PC-3 (cell line): ENCODE data around the gene GPC1.

Source experiments
- EZH2 ChIP-seq: fragments of 300-600 bp; sonication (generic); IDR thresholded peaks from one replicate; pipeline ENCODE4 v1.6.1; 2017; ENCODE audit warnings: antibody characterized with exemption, mild to moderate bottlenecking, low read length; ENCODE audit not compliant: unreplicated experiment
- EZH2phosphoT487 ChIP-seq: fragments of 300-600 bp; sonication (generic); IDR thresholded peaks from 2 replicates; pipeline ENCODE4 v1.6.1; 2018; ENCODE audit warnings: mild to moderate bottlenecking, antibody characterized with exemption, low read length, borderline replicate concordance
- TF ChIP-seq, protein P1 (sequence below): fragments of 300-600 bp; sonication (generic); conservative IDR thresholded peaks from 2 replicates; pipeline ENCODE4 v1.5.1; 2017; ENCODE audit warnings: antibody characterized with exemption, low read depth, mild to moderate bottlenecking, low read length

DNA sequence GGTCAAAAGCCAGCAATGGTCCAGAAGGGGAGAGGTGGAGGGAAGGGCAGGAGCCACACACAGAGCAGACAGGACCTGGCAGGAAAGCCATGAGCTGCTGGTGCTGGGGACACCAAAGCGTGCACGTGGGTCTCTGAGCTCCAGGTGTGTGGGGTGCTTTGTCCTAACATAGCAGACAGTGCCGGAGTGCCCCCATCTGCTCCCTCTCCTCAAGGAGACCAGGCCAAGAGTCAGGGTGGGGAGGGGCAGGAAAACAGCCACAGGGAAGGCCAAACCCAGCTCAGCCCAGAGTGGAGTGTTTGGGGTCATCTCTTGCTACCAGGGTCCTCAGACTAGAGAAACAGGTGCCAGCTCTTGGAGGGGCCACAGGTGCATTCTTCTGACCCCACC is 4.2 kb upstream of the GPC1 start:
- TF ChIP-seq, protein P1, sequence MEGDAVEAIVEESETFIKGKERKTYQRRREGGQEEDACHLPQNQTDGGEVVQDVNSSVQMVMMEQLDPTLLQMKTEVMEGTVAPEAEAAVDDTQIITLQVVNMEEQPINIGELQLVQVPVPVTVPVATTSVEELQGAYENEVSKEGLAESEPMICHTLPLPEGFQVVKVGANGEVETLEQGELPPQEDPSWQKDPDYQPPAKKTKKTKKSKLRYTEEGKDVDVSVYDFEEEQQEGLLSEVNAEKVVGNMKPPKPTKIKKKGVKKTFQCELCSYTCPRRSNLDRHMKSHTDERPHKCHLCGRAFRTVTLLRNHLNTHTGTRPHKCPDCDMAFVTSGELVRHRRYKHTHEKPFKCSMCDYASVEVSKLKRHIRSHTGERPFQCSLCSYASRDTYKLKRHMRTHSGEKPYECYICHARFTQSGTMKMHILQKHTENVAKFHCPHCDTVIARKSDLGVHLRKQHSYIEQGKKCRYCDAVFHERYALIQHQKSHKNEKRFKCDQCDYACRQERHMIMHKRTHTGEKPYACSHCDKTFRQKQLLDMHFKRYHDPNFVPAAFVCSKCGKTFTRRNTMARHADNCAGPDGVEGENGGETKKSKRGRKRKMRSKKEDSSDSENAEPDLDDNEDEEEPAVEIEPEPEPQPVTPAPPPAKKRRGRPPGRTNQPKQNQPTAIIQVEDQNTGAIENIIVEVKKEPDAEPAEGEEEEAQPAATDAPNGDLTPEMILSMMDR: no peak
- TF ChIP-seq EZH2phosphoT487 (no peak), EZH2 (no peak)
